SW 1271 (cell line): Measurements from ENCODE around the gene ASPN.
A peak's percentile ranks its signal among the peaks of the same experiment; 100 is the strongest.

ENCODE experiments used
- DNase-seq, 2 experiments: peaks; one replicate each; lab custom pipeline; 2025; lab: John Stamatoyannopoulos, UW

ASPN gene

DNA sequence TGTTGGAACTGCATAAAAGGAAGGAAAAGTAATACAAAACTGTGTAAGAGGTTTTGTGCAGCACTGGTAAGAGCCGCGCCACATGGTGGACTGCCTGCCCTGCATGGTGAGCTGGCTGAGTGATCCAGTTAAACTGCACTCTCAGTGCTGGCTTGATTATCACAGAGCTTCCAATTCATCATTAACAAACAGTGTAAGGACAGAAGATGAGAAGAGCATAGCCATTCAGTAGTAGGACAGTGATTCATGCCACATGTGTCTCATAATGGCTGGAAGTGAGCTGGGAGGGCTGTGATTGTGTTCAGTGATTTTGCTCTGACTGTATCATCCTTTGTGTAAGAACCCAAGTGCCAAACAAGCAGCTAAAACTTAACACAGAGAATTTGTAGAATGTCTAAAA lies 14.1 kb downstream of the ASPN start:
- DNase-seq = no peak

DNA sequence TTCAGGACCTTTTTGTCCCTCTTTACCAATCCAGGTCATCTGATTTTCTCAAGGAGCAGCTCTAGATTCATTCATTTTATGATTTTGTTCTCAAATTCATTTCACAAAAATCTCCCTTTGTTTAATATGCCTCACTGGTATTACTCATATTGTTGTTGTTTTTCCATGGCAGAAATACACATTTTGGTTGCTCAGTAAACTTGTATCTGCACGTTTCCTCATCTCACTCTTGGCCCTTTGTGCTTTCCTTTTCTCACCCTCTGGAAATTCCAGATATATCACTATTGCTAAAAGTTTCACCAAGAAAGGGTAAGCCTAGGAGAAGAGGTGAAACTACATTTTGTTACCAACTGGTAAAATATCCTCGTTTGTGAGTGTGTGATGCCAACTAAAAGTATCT lies 14.8 kb downstream of the ASPN start:
- DNase-seq = no peak

DNA sequence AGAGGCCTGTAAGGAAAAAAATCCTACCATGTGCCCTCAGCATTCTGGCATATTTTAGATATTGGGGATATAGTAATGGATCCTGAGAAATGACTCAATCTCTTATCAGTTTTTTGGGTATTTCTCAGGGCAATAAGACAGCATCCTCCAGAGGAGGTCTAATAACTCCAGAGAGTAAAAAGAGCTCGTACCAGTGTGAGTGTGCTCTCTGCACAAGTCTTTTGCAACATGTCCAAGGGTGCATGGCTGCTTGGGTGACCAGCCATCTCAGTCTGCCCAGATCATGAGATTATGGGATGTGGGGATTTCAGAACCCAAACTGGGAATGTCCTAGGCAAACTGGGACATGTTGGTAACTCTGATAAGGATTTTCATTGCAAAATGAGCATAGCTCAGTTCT lies 15.3 kb downstream of the ASPN start:
- no peak for DNase-seq

DNA sequence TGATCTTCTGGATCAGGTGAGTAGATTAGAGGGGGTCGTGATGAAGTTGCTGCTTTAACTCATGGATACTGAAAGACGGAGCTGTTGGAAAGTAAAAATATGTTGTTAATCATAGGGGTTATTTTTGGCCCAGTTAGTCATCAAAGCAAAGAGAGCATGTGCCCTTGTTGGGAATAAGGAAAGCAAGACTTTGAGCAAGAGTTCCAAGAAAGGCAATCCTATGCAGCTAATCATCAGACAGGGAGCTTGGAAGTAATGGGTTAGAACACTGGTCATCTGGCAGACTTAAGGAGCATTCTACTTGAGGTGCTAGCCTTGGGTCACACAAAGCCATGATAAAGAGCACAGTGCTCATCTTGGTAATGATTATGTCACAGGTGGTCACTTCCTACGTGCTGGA lies 18.3 kb downstream of the ASPN start:
- no peak for DNase-seq

DNA sequence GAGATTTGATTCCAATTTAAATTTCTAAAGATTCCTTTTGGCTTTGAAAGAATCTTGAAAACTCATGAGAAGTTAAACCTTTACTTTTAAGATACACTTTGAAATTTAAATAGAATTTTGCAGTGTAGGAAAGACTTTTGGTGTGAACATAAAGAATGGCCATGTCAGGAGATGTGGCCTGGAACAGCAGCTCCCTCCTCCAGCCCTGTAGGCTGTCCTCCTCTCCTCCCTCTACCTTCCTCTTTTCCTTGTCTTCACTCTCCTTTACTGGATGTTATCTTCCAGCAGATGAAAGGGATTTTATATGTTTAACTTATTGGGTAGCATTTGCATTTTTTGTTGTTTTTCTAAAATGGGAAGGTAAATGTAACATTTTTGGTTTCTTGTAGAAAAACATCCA lies 18.9 kb downstream of the ASPN start:
- no peak for DNase-seq

DNA sequence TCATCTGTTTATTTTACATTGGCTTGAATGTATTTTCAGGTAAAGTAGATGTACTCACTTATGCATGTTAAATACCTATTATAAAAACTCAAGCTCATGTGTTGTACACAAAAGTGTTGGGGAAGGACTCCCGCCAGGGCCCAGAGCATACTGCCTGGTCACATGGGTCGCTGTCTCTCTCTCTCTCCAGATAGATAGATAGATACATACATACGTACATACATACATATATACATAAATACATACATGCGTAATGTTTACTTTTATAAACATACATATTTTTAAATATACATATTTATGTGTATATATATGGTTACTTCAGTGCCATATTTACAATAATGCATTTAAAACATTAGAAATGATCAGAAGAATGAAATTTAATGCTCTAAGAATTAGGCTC lies 24.7 kb downstream of the ASPN start:
- DNase-seq = no peak

DNA sequence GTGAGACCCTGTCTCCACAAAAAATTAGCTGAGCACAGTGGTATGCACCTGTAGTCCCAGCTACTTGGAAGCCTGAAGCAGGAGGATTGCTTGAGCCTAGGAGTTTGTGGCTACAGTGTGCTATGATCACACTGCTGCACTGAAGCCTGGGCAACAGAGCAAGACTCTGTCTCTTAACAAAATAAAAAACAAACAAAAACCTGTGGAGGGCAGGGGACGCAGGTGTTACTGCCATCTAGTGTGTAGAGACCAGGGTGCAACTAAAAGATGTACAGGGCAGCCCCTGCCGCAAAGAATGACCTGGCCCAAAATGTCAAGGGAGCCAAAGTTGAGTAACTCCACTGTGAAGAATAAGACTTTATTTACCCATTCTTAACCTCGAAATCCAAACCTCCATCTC lies 27.1 kb downstream of the ASPN start:
- DNase-seq = peak in 1 of 2 experiments; percentile 16

DNA sequence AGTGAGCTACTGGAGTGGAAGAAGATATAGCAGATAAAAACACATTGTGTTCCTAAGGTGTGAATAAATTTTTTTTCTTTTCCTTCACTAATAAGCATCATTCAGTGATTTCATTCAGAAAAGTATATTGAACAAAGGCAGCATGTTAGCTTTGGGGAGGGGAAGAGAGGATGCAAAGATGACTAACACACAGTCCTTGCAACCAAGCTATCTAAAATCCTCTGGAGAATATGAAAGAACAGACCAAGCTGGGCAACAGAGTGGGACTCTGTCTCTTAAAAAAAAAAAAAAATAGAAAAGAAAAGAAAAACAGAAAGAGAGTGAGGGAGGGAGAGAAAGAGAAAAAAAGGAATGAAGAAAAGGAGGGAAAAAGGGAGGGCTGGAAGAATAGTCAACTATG lies 35.8 kb downstream of the ASPN start:
- DNase-seq = no peak

DNA sequence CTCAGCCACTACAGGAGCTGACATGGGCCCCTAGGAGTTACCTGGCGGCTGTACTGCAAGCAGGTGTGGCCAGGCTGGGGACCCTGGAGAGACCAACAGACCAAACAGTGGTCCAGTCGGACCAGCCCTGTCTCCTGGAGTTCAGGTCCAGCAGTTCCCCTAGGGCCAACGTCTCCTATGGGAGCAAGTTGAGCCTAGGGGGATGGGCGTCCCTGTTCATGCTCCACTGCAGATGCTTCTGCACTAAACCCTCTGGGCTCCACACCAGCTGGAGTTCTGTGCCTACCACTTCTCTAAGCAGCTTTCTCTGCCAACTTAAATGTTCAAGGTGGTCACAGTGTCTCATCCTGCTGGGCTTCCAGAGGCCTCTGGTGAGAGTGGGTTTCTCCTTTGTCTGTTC lies 37.5 kb downstream of the ASPN start:
- no peak for DNase-seq

DNA sequence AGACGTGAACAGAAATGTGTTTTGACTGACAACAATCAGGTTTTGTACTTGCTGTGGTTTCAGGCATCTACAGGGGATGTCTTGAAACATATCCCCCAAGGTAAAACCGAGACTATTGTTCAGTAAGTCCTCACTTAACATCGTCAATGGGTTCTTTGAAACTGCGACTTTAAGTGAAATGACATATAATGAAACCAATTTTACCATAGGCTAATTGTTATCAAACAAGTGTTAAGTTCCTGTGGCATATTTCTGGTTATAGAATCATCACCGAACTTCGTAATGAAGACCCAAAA lies 41.6 kb downstream of the ASPN start:
- no peak for DNase-seq

DNA sequence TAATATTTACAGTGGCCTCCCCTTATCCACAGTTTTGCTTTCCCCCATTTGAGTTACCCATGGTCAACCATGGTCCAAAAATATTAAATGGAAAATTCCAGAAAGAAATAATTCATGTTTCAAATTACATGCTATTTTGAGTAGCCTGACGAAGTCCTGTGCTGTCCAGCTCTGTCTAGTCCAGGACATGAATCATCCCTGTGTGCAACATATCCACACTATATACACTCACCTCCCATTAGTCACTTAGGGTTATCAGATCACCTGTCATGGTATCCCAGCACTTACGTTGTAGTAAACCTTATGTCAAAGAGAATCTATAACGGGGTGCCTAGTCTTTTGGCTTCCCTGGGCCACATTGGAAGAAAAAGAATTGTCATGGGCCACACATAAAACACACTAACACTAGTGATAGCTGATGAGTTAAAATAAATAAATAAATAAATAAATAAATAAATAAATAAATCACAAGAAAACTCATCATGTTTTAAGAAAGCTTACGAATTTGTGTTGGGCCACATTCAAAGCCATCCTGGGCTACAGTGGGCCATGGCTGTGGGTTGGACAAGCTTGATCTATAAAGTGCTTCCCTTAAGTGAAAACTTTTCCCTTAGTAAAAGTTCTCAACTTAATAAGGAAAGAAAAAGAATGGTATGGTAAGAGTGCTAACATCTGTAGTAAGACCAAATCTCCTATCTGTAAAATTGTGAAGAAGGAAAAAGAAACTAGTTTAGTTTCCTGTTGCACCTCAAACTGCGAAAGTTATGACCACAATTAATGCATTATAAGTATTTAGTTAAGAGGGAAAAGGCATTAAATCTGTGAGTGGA lies 42.2 kb downstream of the ASPN start:
- no peak for DNase-seq

DNA sequence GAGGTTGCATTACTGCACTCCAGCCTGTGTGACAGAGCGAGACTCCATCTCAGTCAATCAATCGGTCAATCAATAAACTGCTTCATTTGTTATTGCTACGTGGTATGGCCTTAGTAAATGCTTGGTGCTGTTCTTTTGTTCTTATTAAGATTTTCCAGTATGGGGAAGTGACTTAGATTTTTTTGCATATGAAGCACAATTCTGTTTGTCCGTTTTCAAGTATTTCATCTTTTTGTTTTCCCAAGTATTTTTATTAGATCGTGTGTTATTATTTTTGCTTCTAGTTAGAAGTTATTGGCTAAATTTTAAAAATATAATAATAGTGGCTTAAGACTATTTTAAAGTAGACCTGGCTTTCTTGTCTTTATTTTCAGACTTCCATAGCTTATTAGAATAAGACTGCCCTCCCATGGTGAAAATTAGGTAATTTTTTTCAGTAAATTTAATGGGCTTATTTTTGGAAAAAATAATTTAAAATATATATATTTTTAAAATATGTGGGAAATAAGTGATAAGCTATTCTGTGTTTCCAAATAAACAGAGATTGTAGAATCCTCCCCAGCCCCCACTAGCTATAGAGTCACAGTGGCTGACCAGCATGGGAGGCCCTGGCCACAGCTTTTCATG lies 43.3 kb downstream of the ASPN start:
- peak in 1 of 2 experiments; percentile 30 for DNase-seq

DNA sequence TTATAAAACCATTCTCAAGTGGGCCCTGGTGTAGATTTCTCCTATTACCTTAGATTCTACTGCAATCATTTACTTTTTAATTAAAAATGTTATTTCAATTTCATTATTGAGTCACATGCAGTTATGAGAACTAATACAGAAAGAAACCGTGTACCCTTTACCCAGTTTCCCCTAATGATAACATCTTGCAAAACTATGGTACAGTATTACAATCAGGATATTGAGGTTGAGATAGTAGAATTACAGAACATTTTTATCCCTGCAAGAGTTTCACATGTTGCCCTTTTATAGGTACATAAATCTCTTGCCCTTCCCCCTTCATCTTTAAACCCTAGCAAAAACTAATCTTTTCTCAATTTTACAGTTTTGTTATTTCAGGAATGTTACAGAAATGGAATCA lies 47.0 kb downstream of the ASPN start:
- no peak for DNase-seq

DNA sequence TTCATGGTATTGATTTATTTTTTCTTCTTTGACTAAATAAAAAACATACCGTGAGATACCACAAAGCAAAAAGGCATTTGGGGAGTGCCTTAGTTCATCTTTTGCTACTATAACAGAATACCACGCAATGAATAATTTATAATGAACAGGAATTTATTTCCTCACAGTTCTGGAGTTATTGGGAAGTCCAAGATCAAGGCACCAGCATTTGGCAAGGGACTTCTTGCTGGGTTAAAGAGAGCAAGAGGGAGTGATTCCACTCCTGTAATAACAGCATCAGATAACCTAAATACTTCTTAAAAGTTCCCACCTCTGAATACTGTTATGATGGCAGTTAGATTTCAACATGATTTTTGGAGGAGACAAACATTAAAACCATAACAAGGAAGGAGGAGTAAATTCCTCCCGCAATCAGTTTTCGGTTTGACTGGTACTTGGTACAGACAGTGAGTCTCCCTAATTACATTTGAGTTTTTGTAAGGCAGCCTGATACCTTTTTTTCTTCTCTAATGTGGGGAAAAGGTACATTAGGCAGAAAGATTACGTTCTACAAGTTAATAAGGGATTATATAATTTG lies 49.2 kb downstream of the ASPN start:
- DNase-seq = no peak

DNA sequence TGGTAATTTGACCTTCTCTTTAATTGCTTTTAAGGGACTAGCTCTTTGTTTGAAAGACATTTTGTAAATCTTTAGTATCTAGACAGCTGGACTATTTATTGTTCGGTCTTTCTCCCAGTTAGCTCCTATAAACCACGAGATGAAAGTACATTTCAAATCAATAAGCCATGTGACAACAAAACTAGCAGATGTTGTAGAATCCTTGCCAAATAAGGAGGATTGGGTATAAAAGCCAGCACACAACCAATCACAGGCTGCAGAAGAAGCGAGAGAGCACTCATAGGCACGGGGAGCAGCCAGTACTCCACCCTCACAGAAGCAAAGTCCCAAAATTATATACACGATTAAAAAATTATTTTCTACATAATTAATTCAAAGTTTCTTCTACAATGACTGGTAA lies 50.0 kb downstream of the ASPN start:
- no peak for DNase-seq

DNA sequence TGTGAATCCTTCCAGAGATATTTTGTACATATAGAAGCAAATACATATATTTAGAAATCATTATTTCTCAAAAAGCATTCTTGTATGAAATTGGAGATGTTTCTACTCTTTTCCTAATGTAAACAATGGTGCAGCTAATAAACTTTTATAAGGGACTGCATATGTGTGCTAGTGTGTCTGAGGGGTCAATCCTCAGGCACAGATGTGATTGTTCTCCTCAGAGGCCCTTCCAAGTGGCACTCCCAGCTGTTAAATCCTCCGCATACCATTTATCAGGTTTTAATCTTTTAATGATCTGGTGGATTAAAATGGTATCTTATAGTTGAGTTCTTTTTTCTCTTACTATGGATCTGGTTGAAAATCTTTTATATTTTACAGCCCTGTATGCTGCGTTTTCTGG lies 52.5 kb downstream of the ASPN start:
- DNase-seq = no peak

DNA sequence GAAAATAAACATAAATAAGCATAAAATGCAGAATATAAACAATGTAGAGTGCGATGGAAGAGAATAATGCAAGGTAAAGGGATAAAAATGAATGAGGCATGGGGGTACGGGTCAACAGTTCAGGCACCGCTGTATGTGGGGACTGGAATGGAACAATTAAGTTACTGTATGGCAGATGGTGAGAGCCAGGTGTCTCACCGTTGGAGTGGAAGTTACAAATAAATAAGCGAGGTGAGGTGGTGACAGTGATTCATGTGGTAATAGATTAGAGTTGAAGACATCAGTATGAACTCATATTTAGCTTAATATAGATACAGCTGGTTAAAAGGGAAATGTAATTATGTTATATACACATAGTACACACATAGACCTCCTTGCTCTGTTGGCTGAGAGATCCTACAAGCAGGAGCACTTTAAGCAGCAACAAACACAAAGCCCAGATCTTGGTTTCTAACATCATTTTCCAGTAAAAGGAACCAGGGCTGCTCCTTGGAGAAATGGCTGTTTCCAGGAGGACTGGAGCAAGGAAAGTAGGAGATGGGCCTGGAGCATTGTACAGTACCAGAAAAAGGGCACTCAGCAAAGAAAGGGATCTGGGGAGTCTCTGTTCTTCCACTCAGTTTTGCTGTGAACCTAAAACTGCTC lies 55.7 kb downstream of the ASPN start:
- no peak for DNase-seq

DNA sequence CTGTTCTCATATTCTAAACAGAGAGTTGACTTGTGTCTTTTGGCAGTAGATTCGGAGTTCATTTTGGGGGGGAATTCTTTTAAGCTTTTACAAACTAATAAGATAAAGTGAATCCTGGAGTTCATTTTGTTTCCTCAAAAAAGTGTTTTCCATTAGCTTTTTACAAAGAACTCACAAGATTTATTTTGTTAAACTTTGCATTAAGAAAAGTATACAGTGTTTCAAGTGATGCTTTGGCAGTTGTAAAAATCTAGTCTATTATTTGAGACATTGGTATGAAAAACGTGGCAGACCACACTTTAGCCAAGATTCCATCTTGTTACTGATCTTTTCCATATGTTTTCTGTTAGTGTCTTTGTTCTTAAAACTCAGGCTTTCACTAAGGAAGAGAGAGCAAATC lies 56.8 kb downstream of the ASPN start:
- DNase-seq = no peak

DNA sequence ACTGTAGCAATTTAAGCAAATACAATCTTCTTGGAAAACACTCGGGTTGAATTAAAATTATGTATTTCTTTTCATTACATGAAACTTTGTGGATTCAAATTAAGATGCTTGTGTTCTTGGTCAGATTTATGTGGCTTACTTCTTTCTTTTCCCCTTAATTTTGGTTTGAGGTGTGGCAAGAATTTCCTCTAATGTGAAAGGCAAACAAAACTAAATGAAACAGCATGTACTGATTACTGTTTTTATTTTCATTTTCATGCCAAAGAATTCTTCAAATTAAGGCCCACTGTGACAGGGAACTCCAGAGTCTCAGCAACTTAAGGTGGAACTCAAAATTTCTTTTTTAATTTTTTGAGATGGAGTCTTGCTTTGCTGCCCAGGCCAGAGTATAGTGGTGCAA lies 58.0 kb downstream of the ASPN start, which contains the start of gene OMD:
TSS of gene OMD (minus strand) at position 132 of the 400 bp plus-strand sequence. CDS start 6,913 bp downstream, outside the sequence.
- no peak for DNase-seq

DNA sequence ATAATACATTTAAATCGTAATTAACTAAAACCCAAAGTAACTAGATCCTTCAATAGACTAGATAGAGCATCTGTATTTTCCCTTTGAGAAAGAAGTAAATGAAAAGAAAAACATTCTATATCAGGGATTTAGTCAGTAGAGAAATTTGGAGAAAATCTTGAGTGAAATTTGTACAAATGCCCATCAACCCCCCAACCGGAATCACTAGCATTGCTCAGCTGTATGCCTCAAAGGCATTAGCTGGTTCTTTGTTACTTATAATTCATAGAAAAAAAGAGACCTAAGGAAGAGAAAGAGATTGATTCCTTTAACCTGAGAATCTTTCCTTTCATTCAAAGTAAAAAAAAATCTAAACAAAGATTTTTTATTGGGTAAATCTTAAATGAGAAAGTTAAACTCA lies 58.7 kb downstream of the ASPN start:
- DNase-seq = no peak

DNA sequence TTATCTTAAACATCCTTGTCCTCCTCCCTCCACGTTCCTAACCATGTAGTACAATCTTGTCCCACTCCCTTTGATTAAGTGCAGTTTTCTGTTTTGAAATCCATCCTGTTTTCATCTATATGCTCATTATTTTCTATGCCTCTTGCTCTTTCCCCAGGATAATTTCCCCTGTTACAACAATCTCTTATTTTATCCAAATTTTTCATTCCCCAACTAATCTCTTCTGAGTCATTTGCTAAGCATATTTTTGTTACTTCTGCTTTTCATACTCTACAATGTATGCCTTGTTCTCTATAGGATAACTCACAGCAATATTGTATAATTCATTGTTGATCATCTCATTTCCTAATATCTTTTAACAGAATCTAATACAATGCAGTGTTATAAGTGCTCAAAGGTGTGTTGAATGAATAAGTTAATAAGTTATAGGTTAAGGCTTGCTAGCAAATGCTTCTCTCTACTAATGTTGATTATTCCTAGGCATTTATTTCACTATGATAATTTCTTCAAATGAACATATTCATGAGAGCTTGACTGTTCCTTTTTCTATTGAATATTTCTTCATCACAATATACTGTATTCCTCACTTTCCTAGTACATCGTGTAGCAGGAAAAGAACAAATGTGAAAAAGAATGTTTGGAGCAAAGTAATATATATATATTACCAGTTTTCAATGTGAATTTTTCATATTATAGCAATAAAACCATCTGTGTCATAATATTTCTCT lies 59.5 kb downstream of the ASPN start:
- DNase-seq = no peak

DNA sequence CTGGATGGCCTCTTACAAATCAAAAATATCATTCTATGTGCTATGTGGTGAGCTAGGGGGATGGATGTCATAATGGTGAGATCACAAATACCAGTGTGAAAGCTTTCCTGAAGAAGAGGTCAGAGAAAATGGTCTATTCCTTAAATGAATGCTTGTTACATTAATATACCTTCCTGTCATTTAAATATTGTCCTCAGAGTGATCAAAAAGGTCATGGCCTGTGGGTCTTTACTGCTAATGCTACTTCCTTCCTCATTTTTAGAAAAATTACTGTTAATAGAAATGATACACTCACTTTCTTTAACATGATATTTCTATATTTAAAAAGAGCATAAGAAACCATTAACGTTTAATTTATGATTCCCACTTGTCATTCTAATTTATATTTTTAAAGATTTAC lies 67.7 kb downstream of the ASPN start:
- no peak for DNase-seq
